SH-SY5Y (cell line): ENCODE measurements around the gene FNDC3A.

Experiments
- GATA2 ChIP-seq: IDR thresholded peaks from 2 replicates; pipeline ENCODE4 v1.6.1; 2011; ENCODE audit warnings: mild to moderate bottlenecking, low read depth, low read length
- GATA3 ChIP-seq: IDR thresholded peaks from 2 replicates; pipeline ENCODE4 v1.6.1; 2011; ENCODE audit warnings: low read depth, mild to moderate bottlenecking, low read length, moderate library complexity

- no peak for TF ChIP-seq GATA2
- no peak for TF ChIP-seq GATA3
Measured at GRCh38 chr13:49052813-49053212, 77.1 kb downstream of the FNDC3A start.
